ENCODE data around the gene CCDC9B.

Gene CCDC9B

GRCh38 chr15:40287505-40287904 is 53.2 kb downstream of the CCDC9B start:
- H3K9me3 ChIP-seq (ENCODE audit: insufficient read depth, low read length, severe bottlenecking): no peaks in the 10 kb centered on the region
- no peaks in the 10 kb centered on the region for H3K27me3 ChIP-seq (ENCODE audit: insufficient read depth, low read length, poor library complexity)
- no peaks in the 10 kb centered on the region for H4K20me1 ChIP-seq (ENCODE audit: insufficient read depth, low read length)
- no peak overlapping the region for H3K4me2 ChIP-seq (ENCODE audit: insufficient read depth, low read length)
- H3K27ac ChIP-seq (ENCODE audit: low read length): no peak overlapping the region
- ATAC-seq (ENCODE audit: insufficient read depth, low read depth) (no peak), DNase-seq (no peak)
- no peaks in the 10 kb centered on the region for H3K36me3 ChIP-seq (ENCODE audit: insufficient read depth, low read length)
- H3K9ac ChIP-seq (ENCODE audit: low read depth, low read length): no peak overlapping the region
- no peaks in the 10 kb centered on the region for H3K4me1 ChIP-seq (ENCODE audit: insufficient read depth, low read length)
- TF ChIP-seq EZH2 (IDR thresholded peaks at IDR 0.05; ENCODE audit: borderline replicate concordance, low read depth, low read length, severe bottlenecking) (no peak), CTCF (IDR thresholded peaks at IDR 0.05; ENCODE audit: borderline replicate concordance, extremely low read depth, low read length, poor library complexity, severe bottlenecking) (no peak)
- no peaks in the 10 kb centered on the region for H3K79me2 ChIP-seq (ENCODE audit: insufficient read depth, low read length)
- no peak overlapping the region for H2AFZ ChIP-seq (ENCODE audit: low read depth, low read length)
- H3K4me3 ChIP-seq (ENCODE audit: low read depth in 1 of 2, low read length in 2 of 2): no peak overlapping the region

GRCh38 chr15:40286794-40287193 is 53.9 kb downstream of the CCDC9B start:
- ATAC-seq (ENCODE audit: insufficient read depth, low read depth) (no peak), DNase-seq (no peak)
- H3K4me1 ChIP-seq (ENCODE audit: insufficient read depth, low read length): no peaks in the 10 kb centered on the region
- H3K9ac ChIP-seq (ENCODE audit: low read depth, low read length): no peak overlapping the region
- no peak overlapping the region for H2AFZ ChIP-seq (ENCODE audit: low read depth, low read length)
- no peaks in the 10 kb centered on the region for H3K27me3 ChIP-seq (ENCODE audit: insufficient read depth, low read length, poor library complexity)
- no peaks in the 10 kb centered on the region for H3K79me2 ChIP-seq (ENCODE audit: insufficient read depth, low read length)
- TF ChIP-seq CTCF (IDR thresholded peaks at IDR 0.05; ENCODE audit: borderline replicate concordance, extremely low read depth, low read length, poor library complexity, severe bottlenecking) (no peak), EZH2 (IDR thresholded peaks at IDR 0.05; ENCODE audit: borderline replicate concordance, low read depth, low read length, severe bottlenecking) (no peak)
- no peak overlapping the region for H3K4me2 ChIP-seq (ENCODE audit: insufficient read depth, low read length)
- H3K36me3 ChIP-seq (ENCODE audit: insufficient read depth, low read length): no peaks in the 10 kb centered on the region
- no peak overlapping the region for H3K4me3 ChIP-seq (ENCODE audit: low read depth in 1 of 2, low read length in 2 of 2)
- no peak overlapping the region for H3K27ac ChIP-seq (ENCODE audit: low read length)
- H3K9me3 ChIP-seq (ENCODE audit: insufficient read depth, low read length, severe bottlenecking): no peaks in the 10 kb centered on the region
- H4K20me1 ChIP-seq (ENCODE audit: insufficient read depth, low read length): no peaks in the 10 kb centered on the region

DNA sequence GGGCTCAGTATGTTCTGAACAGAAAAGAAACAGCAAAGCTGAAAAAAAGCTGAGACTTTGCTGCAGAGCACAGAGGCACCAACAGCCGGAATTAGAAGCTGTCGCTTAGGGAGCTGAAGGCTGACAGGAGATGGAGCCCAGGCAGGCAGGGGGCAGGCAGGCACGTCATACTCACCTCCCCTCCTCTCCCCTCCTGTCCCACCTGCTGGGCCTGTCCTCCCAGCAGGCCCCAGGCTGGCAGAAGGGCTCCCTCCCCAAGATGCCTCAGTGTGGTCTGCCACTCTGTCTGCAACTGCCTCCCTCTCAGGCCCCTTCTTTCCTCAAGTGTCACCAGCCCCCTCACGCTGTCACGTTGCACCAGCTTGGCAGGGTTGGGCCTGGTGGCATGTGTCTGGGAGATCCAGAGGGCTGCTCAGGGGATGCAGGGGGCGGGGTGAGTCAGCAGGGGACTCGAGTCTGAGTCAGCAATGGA is 54.6 kb downstream of the CCDC9B start:
- no peak overlapping the region for H3K4me3 ChIP-seq (ENCODE audit: low read depth in 1 of 2, low read length in 2 of 2)
- TF ChIP-seq CTCF (IDR thresholded peaks at IDR 0.05; ENCODE audit: borderline replicate concordance, extremely low read depth, low read length, poor library complexity, severe bottlenecking): no peak
- no peak for TF ChIP-seq EZH2 (IDR thresholded peaks at IDR 0.05; ENCODE audit: borderline replicate concordance, low read depth, low read length, severe bottlenecking)
- ATAC-seq (ENCODE audit: insufficient read depth, low read depth) (no peak), DNase-seq (no peak)
- no peaks in the 10 kb centered on the region for H3K79me2 ChIP-seq (ENCODE audit: insufficient read depth, low read length)
- no peaks in the 10 kb centered on the region for H3K27me3 ChIP-seq (ENCODE audit: insufficient read depth, low read length, poor library complexity)
- no peak overlapping the region for H3K4me2 ChIP-seq (ENCODE audit: insufficient read depth, low read length)
- H3K36me3 ChIP-seq (ENCODE audit: insufficient read depth, low read length): no peaks in the 10 kb centered on the region
- H2AFZ ChIP-seq (ENCODE audit: low read depth, low read length): no peak overlapping the region
- H3K9me3 ChIP-seq (ENCODE audit: insufficient read depth, low read length, severe bottlenecking): no peaks in the 10 kb centered on the region
- no peak overlapping the region for H3K27ac ChIP-seq (ENCODE audit: low read length)
- no peaks in the 10 kb centered on the region for H3K4me1 ChIP-seq (ENCODE audit: insufficient read depth, low read length)
- no peaks in the 10 kb centered on the region for H4K20me1 ChIP-seq (ENCODE audit: insufficient read depth, low read length)
- no peak overlapping the region for H3K9ac ChIP-seq (ENCODE audit: low read depth, low read length)

GRCh38 chr15:40285554-40286011 is 55.2 kb downstream of the CCDC9B start:
- TF ChIP-seq CTCF (IDR thresholded peaks at IDR 0.05; ENCODE audit: borderline replicate concordance, extremely low read depth, low read length, poor library complexity, severe bottlenecking): no peak
- TF ChIP-seq EZH2 (IDR thresholded peaks at IDR 0.05; ENCODE audit: borderline replicate concordance, low read depth, low read length, severe bottlenecking): no peak
- no peak overlapping the region for H3K4me2 ChIP-seq (ENCODE audit: insufficient read depth, low read length)
- H3K9ac ChIP-seq (ENCODE audit: low read depth, low read length): no peak overlapping the region
- DNase-seq: no peak
- no peak for ATAC-seq (ENCODE audit: insufficient read depth, low read depth)
- H3K79me2 ChIP-seq (ENCODE audit: insufficient read depth, low read length): no peaks in the 10 kb centered on the region
- no peaks in the 10 kb centered on the region for H4K20me1 ChIP-seq (ENCODE audit: insufficient read depth, low read length)
- no peaks in the 10 kb centered on the region for H3K36me3 ChIP-seq (ENCODE audit: insufficient read depth, low read length)
- no peaks in the 10 kb centered on the region for H3K9me3 ChIP-seq (ENCODE audit: insufficient read depth, low read length, severe bottlenecking)
- no peak overlapping the region for H3K27ac ChIP-seq (ENCODE audit: low read length)
- H3K27me3 ChIP-seq (ENCODE audit: insufficient read depth, low read length, poor library complexity): no peaks in the 10 kb centered on the region
- H2AFZ ChIP-seq (ENCODE audit: low read depth, low read length): no peak overlapping the region
- no peaks in the 10 kb centered on the region for H3K4me1 ChIP-seq (ENCODE audit: insufficient read depth, low read length)
- H3K4me3 ChIP-seq (ENCODE audit: low read depth in 1 of 2, low read length in 2 of 2): no peak overlapping the region

Measured in DND-41 (cell line).